A673 (cell line): Measurements from ENCODE around the gene CPOX. TPM values are rescaled to one million over a fixed set of nuclear protein-coding genes. Genes with fewer than 3 reads are reported as not detected.

Source experiments
- BruUV-seq: library from RNA; stranded (reverse); fragments of 400-500 nt; replicated peaks from 2 replicates; lab custom pipeline; 2021; lab: Mats Ljungman, UMichigan
- CTCF ChIA-PET: fragments of 300-600 bp; sonication (Branson Sonifier 250); formaldehyde crosslinking; loops from one replicate; lab custom pipeline; 2022; ENCODE audit warnings: antibody characterized with exemption; lab: Charles Lee
- POLR2A ChIA-PET: fragments of 300-600 bp; sonication (Branson Sonifier 250); formaldehyde crosslinking; loops from one replicate; lab custom pipeline; 2022; ENCODE audit warnings: antibody characterized with exemption; ENCODE audit not compliant: low non-redundant PET; lab: Charles Lee
- DNase-seq: peaks from one replicate; pipeline ENCODE4 v3.0.0-alpha.2; 2015; ENCODE audit warnings: low spot score
- H3K27ac ChIP-seq: fragments of 200-600 bp; sonication (generic); 2 replicates; pipeline ENCODE4 v1.5.1; 2016; ENCODE audit warnings: mixed run types, low read depth, mild to moderate bottlenecking, mixed read lengths, antibody characterized with exemption, low read length; ENCODE audit not compliant: poor library complexity, severe bottlenecking
- H3K27me3 ChIP-seq: fragments of 200-600 bp; sonication (generic); replicated peaks from 2 replicates; pipeline ENCODE4 v1.6.1; 2017; ENCODE audit warnings: mixed run types, low read depth, mild to moderate bottlenecking, mixed read lengths, antibody characterized with exemption, low read length; ENCODE audit not compliant: insufficient read depth, poor library complexity
- H3K36me3 ChIP-seq: fragments of 200-600 bp; sonication (generic); 2 replicates; pipeline ENCODE4 v1.6.1; 2016; ENCODE audit warnings: mixed run types, mild to moderate bottlenecking, mixed read lengths, antibody characterized with exemption, low read length; ENCODE audit not compliant: insufficient read depth, poor library complexity, severe bottlenecking
- H3K4me1 ChIP-seq: fragments of 200-600 bp; sonication (generic); 2 replicates; pipeline ENCODE4 v1.6.1; 2017; ENCODE audit warnings: mixed run types, mild to moderate bottlenecking, mixed read lengths, antibody characterized with exemption, low read length; ENCODE audit not compliant: insufficient read depth, poor library complexity, severe bottlenecking
- H3K4me3 ChIP-seq: fragments of 200-600 bp; sonication (generic); 2 replicates; pipeline ENCODE4 v1.5.1; 2016; ENCODE audit warnings: low read depth, mixed run types, mild to moderate bottlenecking, mixed read lengths, low read length; ENCODE audit not compliant: poor library complexity, severe bottlenecking
- H3K9me3 ChIP-seq: fragments of 200-600 bp; sonication (generic); 2 replicates; pipeline ENCODE4 v1.6.1; 2016; ENCODE audit warnings: mixed run types, low read depth, mild to moderate bottlenecking, mixed read lengths, antibody characterized with exemption, low read length; ENCODE audit not compliant: poor library complexity, severe bottlenecking
- EZH2 ChIP-seq: fragments of 200-600 bp; sonication (generic); IDR thresholded peaks from 2 replicates; pipeline ENCODE4 v1.6.1; 2017; ENCODE audit warnings: borderline replicate concordance, low read depth, mild to moderate bottlenecking, mixed read lengths, antibody characterized with exemption, low read length; ENCODE audit not compliant: poor library complexity, severe bottlenecking
- intact Hi-C: fragments of 100-400 bp; cut with micrococcal nuclease; formaldehyde crosslinking; loops from one replicate; pipeline ENCODE4 v1.10.0; 2022; ENCODE audit not compliant: unreplicated experiment
- total RNA-seq: library from RNA; stranded (reverse); gene quantifications from 2 replicates; pipeline ENCODE4 v1.2.3, GENCODE V29; 2021
- TF ChIP-seq, protein P1 (sequence below): fragments of 300-800, 200-600 bp; sonication (generic); conservative IDR thresholded peaks from 2 replicates; pipeline ENCODE4 v1.5.1; 2017; ENCODE audit warnings: low read depth, mild to moderate bottlenecking, antibody characterized with exemption, low read length, moderate library complexity, mixed read lengths

Gene CPOX
- total RNA-seq, 1 experiment from 2014 or later, result 27.7 TPM

DNA sequence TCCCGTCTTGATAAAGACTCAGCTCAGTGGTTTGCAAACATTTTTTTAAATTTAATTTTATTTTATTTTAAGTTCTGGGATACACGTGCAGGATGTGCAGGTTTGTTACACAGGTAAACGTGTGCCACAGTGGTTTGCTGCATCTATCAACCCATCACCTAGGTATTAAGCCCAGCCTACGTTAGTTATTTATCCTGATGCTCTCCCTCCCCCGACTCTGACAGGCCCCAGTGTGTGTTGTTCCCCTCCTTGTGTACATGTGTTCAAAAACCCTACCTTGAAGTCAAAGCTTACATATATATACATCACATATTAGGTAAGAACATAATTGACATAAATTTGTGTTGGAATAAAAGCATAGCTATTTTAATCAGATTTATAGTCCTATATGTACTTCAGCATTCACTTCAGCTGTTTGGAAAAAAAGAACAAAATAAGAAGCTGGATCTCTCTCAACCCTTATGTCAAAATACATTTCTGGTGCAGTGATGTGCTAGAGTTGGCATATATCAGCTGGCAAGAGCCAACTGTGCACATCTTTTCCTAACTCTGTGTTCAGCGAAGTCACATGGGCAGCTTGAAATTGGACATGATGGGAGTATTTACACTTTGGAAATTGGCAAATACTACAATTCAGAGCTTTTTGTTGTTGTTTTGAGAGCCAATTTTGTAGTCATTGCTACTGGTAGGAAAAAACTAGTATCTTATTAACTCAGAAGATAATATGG, 35.1 kb downstream of the CPOX start:
- H3K9me3 ChIP-seq, result no peaks in the 10 kb centered on the region
- H3K4me3 ChIP-seq, result no peak overlapping the region
- peaks cover 36% of the 10 kb centered on the region for H3K27me3 ChIP-seq
- H3K27ac ChIP-seq, result no peak overlapping the region
- no TSS peak for BruUV-seq
- ChIA-PET POLR2A (no interaction called here), CTCF (no interaction called here)
- TF ChIP-seq, protein P1, sequence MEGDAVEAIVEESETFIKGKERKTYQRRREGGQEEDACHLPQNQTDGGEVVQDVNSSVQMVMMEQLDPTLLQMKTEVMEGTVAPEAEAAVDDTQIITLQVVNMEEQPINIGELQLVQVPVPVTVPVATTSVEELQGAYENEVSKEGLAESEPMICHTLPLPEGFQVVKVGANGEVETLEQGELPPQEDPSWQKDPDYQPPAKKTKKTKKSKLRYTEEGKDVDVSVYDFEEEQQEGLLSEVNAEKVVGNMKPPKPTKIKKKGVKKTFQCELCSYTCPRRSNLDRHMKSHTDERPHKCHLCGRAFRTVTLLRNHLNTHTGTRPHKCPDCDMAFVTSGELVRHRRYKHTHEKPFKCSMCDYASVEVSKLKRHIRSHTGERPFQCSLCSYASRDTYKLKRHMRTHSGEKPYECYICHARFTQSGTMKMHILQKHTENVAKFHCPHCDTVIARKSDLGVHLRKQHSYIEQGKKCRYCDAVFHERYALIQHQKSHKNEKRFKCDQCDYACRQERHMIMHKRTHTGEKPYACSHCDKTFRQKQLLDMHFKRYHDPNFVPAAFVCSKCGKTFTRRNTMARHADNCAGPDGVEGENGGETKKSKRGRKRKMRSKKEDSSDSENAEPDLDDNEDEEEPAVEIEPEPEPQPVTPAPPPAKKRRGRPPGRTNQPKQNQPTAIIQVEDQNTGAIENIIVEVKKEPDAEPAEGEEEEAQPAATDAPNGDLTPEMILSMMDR, result no peak
- no peak for TF ChIP-seq EZH2
- DNase-seq, result no peak
- intact Hi-C loops, result no loop called here
- H3K36me3 ChIP-seq, result no peaks in the 10 kb centered on the region
- H3K4me1 ChIP-seq, result no peaks in the 10 kb centered on the region

GRCh38 chr3:98557324-98558010, 35.9 kb downstream of the CPOX start:
- no peaks in the 10 kb centered on the region for H3K36me3 ChIP-seq
- H3K4me1 ChIP-seq, result no peaks in the 10 kb centered on the region
- POLR2A ChIA-PET, result no interaction called here
- peaks cover 40% of the 10 kb centered on the region for H3K27me3 ChIP-seq
- TF ChIP-seq, protein P1, result no peak
- TF ChIP-seq EZH2, result no peak
- no peaks in the 10 kb centered on the region for H3K9me3 ChIP-seq
- no peak for DNase-seq
- CTCF ChIA-PET, result no interaction called here
- no peak overlapping the region for H3K4me3 ChIP-seq
- intact Hi-C loops, result no loop called here
- BruUV-seq, result no TSS peak
- no peak overlapping the region for H3K27ac ChIP-seq

- Histone ChIP-seq H3K9me3 (no peaks in the 10 kb centered on the region), H3K4me3 (no peak overlapping the region), H3K36me3 (no peaks in the 10 kb centered on the region), H3K27me3 (peaks cover 40% of the 10 kb centered on the region), H3K4me1 (no peaks in the 10 kb centered on the region), H3K27ac (no peak overlapping the region)
- ChIA-PET POLR2A (no interaction called here), CTCF (no interaction called here)
- intact Hi-C loops, result no loop called here
- no peak for DNase-seq
- TF ChIP-seq EZH2, result no peak
- TF ChIP-seq, protein P1, result no peak
- BruUV-seq, result no TSS peak
Measured at GRCh38 chr3:98556164-98557130, 37.0 kb downstream of the CPOX start.
